ES-I3 (cell line): ENCODE measurements around the gene VWDE.
"Not testable (repeated sequence)": the region's sequence is repeated elsewhere in the genome, so short reads cannot be mapped to it uniquely, and the experiment has no call there.

Experiments
- H3K36me3 ChIP-seq: 2 replicates; pipeline ENCODE4 v1.6.1; 2013; ENCODE audit warnings: mild to moderate bottlenecking, low read length, control low read depth, moderate library complexity; ENCODE audit not compliant: insufficient read depth
- H3K4me1 ChIP-seq: 2 replicates; pipeline ENCODE4 v1.6.1; 2013; ENCODE audit warnings: mild to moderate bottlenecking, control low read depth, low read length; ENCODE audit not compliant: insufficient read depth
- H3K9ac ChIP-seq: 2 replicates; pipeline ENCODE4 v1.6.1; 2013; ENCODE audit warnings: low read depth, mild to moderate bottlenecking, low read length, moderate library complexity
- H3K9me3 ChIP-seq: 2 replicates; pipeline ENCODE4 v1.6.1; 2013; ENCODE audit warnings: mild to moderate bottlenecking, low read length, moderate library complexity; ENCODE audit not compliant: control insufficient read depth, insufficient read depth

VWDE gene

GRCh38 chr7:12403287-12404181, at the start of gene VWDE:
TSS of gene VWDE (minus strand) at chr7:12403865. CDS start at chr7:12403716, 149 bp downstream.
- Histone ChIP-seq H3K4me1 (peaks cover 2% of the 10 kb centered on the region; the same call in 1 of the 2 replicates), H3K36me3 (no peaks in the 10 kb centered on the region), H3K9ac (peak within 1 kb of the TSS; percentile 93), H3K9me3 (peaks cover 8% of the 10 kb centered on the region)

- not testable (repeated sequence) for H3K4me1 ChIP-seq, H3K36me3 ChIP-seq, H3K9ac ChIP-seq, H3K9me3 ChIP-seq
Measured at GRCh38 chr7:12453136-12453535, 49.5 kb upstream of the VWDE start.

GRCh38 chr7:12450615-12451014, 47.0 kb upstream of the VWDE start:
- peaks cover 6% of the 10 kb centered on the region for H3K9me3 ChIP-seq
- peaks cover 4% of the 10 kb centered on the region; the same call in 1 of the 2 replicates for H3K4me1 ChIP-seq

GRCh38 chr7:12444785-12445184, 41.1 kb upstream of the VWDE start:
- H3K9me3 ChIP-seq, result no peaks in the 10 kb centered on the region
- H3K36me3 ChIP-seq, result no peaks in the 10 kb centered on the region
- H3K4me1 ChIP-seq, result no peaks in the 10 kb centered on the region
- H3K9ac ChIP-seq, result no peak overlapping the region

More at GRCh38 chr7:12450615-12451014, 47.0 kb upstream of the VWDE start:
- no peak overlapping the region for H3K9ac ChIP-seq
- no peaks in the 10 kb centered on the region for H3K36me3 ChIP-seq

DNA sequence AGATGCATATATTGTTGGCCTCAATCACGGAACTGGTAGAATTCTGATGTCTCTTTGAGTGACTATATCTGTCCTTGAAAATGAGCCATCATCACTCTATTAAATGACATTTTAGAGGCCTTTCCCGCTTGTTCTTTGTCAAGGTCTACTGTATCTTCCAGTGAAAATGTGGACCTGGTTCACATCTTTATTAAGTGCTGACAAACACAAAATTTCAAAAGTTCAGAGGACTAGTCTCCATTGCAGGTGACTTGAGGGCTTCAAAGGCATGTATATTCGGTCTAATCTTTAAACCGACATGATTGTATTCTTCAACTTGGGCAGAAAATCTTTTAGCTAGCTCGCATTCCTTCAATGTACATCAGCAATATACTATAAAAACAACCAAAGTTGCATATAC, 36.6 kb upstream of the VWDE start:
- no peaks in the 10 kb centered on the region for H3K36me3 ChIP-seq
- no peaks in the 10 kb centered on the region for H3K9me3 ChIP-seq
- no peak overlapping the region for H3K9ac ChIP-seq
- no peaks in the 10 kb centered on the region for H3K4me1 ChIP-seq

DNA sequence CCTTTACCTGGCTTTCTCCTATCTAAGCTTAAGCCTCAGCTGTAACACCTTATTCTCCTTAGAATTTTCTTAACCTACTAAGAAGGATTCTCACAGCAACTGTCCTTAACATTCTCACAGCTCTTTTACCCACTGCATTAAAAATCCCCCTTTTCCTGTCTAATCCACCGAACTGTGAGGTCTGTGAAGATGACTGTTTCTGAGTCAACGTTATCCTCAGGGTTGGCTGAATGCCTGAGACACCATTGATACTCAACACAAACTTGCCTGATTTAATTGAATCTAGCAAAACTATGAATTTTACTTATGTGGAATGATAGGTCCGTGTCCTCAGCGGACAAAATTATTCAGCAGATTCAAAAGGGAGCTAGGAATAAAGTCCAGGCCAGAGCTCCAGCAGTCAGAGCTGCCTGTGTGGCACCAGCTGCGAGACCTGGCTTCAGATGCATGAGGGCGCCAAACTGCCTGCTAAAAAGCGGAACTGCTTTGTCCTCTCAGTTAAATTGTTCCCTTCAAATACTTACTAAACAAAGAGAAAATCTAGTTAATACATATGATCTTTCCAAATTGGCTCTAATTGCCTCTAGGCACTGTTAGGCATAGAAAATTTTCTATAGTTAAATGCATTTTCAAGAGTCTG, 33.4 kb upstream of the VWDE start:
- no peak overlapping the region for H3K9ac ChIP-seq
- peaks cover 9% of the 10 kb centered on the region for H3K4me1 ChIP-seq
- no peaks in the 10 kb centered on the region for H3K36me3 ChIP-seq
- H3K9me3 ChIP-seq, result no peaks in the 10 kb centered on the region; the same call in 1 of the 2 replicates

DNA sequence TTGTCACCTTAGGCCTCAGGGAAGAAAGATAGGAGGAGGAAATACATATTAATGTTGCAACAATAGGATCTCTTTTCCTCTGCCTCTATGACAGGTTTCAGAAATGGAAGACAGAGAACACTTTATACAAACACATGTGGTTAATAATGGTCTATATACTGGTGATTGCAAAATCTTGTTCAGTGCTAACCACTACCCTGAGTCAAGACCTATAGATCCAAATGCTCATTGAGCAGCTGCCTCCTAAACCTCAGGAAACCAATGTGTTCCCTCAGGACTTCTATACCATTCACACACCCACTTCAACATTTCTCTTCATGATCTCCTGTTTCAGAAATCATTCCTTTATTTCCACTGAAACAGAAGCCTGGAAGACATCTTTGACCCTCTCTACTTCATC, 32.5 kb upstream of the VWDE start:
- H3K9me3 ChIP-seq, result no peaks in the 10 kb centered on the region; the same call in 1 of the 2 replicates
- no peaks in the 10 kb centered on the region for H3K36me3 ChIP-seq
- H3K9ac ChIP-seq, result no peak overlapping the region

GRCh38 chr7:12434012-12434642, 30.5 kb upstream of the VWDE start:
- Histone ChIP-seq H3K4me1 (peaks cover 10% of the 10 kb centered on the region), H3K9ac (no peak overlapping the region)

More for the DNA sequence above, 32.5 kb upstream of the VWDE start:
- H3K4me1 ChIP-seq, result peaks cover 10% of the 10 kb centered on the region

DNA sequence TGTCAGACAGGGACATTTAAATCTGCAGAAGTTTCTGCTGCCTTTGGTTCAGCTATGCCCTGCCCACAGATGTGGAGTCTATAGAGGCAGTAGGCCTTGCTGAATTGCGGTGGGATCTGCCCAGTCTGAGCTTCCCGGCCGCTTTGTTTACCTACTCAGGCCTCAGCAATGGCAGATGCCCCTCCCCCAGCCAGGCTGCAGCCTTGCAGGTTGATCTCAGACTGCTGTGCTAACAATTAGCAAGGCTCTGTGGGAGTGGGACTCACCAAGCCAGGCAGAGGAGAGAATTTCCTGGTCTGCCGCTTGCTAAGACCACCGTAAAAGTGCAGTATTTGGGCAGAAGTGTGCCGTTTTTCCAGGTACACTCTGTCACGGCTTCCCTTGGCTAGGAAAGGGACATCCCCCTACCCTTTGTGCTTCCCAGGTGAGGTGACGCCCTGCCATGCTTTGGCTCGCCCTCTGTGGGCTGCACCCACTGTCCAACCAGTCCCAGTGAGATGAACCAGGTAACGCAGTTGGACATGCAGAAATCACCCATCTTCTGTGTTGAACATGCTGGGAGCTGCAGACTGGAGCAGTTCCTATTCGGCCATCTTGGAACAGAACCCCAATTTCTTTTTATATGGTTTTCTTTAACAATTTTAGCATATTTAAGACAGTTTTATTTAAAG, 28.4 kb upstream of the VWDE start:
- H3K4me1 ChIP-seq, result peaks cover 10% of the 10 kb centered on the region
- no peaks in the 10 kb centered on the region; the same call in 1 of the 2 replicates for H3K9me3 ChIP-seq
- peak overlapping the region; percentile 17 for H3K9ac ChIP-seq
- H3K36me3 ChIP-seq, result no peaks in the 10 kb centered on the region

More at GRCh38 chr7:12434012-12434642, 30.5 kb upstream of the VWDE start:
- H3K36me3 ChIP-seq, result no peaks in the 10 kb centered on the region
- H3K9me3 ChIP-seq, result no peaks in the 10 kb centered on the region; the same call in 1 of the 2 replicates

DNA sequence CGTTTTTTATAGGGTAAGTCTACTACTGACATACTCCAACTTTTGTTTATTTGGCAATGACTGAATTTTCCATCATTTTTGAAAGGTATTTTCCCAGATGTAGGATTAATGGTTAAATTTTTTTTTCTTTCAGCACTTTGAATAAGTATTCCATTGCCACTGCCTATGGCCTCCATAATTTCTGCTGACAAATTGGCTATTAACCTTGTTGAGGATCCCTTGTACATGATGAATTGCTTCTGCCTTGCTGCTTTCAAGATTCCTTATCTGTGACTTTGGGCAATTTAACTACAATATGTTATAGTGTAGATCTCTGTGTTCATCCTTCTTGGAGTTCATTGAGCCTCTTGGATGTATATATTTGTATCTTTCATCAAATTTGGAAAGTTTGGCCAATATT, 21.6 kb upstream of the VWDE start:
- peaks cover 2% of the 10 kb centered on the region; the same call in 1 of the 2 replicates for H3K9me3 ChIP-seq
- no peaks in the 10 kb centered on the region for H3K36me3 ChIP-seq
- H3K4me1 ChIP-seq, result peaks cover 23% of the 10 kb centered on the region; the same call in 1 of the 2 replicates
- no peak overlapping the region for H3K9ac ChIP-seq

DNA sequence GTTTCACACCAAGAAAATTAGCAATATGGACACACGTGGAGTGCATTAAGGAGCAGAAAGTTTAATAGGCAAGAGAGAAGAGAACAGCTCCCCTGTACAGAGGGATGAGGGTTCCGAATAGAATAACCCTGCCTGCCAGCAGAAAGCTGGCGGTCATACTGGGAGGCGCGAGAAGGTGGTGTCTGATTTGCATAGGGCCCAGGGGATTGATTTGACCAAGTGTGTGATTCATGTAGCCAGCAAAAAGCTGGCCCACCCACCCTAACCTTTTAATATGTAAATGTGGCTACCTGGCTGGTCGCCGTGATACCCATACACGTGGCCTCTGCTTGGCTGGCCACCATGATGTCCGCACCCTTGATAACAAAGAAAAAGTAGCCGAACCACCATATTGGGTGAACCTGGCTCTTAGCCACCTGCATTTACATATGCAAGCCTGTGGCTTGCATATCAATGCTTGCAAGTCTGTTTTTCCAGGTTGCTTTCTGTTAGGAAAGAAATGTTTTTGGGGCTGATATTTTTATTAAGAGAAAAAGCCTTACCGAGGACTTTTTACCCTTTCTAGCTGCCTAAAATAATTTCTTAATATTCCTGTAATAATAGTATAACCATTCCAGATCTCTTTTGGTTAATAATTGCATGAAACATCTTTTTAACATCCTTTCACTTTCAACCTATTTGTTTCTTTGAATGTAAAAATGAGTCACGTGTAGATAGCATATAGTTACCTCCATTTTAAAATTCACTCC, 20.5 kb upstream of the VWDE start:
- H3K9me3 ChIP-seq, result peaks cover 2% of the 10 kb centered on the region; the same call in 1 of the 2 replicates
- H3K4me1 ChIP-seq, result peaks cover 23% of the 10 kb centered on the region; the same call in 1 of the 2 replicates
- peak overlapping the region; percentile 52 for H3K9ac ChIP-seq
- H3K36me3 ChIP-seq, result no peaks in the 10 kb centered on the region

DNA sequence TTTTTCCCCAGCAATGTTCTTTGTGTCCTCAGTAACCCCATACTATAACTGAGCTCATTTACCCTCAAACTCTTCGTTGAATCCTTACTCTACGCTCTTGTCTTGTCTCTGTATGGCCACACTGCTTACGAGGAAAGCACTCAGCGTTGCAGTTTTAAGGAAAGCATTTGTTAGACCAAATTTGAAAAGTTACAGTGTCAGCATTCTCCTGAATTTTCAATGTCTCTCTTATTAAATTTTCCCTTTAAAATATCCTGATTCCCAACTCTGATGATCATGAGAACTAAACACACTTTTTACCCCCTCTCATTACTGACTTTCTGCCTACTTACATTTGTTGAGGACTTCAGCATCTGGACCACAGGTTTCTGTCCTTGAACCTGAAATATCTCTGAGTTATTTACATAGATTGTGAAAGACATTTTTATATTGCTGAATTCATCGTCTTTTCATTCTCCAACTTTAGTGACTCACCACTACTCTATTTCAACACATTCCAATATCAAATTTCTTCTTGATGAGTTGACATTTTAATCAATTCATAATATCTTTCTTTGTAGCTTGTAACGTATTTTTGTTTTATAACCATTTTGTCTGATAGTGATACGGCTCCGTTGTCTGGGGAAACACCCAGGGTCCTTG, 19.8 kb upstream of the VWDE start:
- peaks cover 2% of the 10 kb centered on the region; the same call in 1 of the 2 replicates for H3K9me3 ChIP-seq
- H3K4me1 ChIP-seq, result peaks cover 23% of the 10 kb centered on the region; the same call in 1 of the 2 replicates
- no peaks in the 10 kb centered on the region for H3K36me3 ChIP-seq
- peak overlapping the region; percentile 52 for H3K9ac ChIP-seq
